Ramos (cell line): ENCODE measurements around the gene CABCOCO1.

ENCODE experiments used
- in situ Hi-C: fragments of 300-500 bp; cut with MboI; formaldehyde crosslinking; loops from one replicate; pipeline ENCODE4 v1.14.3; 2022; ENCODE audit warnings: low sequenced_read_pairs; ENCODE audit not compliant: unreplicated experiment

Gene CABCOCO1

GRCh38 chr10:61752111-61753011, 89.6 kb downstream of the CABCOCO1 start:
- in situ Hi-C loops = loop anchor here (25.0 kb wide), 2 partner anchors 285 to 485 kb away; no protein-coding TSS in a partner anchor

DNA sequence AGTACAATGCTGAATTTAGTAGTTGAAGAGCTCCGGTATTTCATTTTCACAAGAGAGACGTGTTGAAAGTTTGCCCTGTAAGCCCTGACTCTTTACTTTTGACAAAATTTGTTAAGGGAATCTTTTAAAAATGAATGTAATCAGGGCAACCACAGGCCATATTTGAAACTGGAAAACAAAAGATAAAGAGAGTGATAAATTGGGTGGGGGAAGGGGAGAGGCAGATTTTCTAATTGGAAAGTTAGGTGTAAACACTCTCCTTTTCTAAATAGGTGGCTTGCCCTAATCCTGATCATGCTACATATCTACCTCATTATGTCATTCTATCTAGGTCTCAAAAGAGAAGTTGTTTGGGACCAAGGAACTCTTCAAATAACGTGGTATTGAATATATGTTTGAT, 90.7 kb downstream of the CABCOCO1 start:
- in situ Hi-C loops = loop anchor here (25.0 kb wide), 2 partner anchors 284 to 484 kb away; no protein-coding TSS in a partner anchor

DNA sequence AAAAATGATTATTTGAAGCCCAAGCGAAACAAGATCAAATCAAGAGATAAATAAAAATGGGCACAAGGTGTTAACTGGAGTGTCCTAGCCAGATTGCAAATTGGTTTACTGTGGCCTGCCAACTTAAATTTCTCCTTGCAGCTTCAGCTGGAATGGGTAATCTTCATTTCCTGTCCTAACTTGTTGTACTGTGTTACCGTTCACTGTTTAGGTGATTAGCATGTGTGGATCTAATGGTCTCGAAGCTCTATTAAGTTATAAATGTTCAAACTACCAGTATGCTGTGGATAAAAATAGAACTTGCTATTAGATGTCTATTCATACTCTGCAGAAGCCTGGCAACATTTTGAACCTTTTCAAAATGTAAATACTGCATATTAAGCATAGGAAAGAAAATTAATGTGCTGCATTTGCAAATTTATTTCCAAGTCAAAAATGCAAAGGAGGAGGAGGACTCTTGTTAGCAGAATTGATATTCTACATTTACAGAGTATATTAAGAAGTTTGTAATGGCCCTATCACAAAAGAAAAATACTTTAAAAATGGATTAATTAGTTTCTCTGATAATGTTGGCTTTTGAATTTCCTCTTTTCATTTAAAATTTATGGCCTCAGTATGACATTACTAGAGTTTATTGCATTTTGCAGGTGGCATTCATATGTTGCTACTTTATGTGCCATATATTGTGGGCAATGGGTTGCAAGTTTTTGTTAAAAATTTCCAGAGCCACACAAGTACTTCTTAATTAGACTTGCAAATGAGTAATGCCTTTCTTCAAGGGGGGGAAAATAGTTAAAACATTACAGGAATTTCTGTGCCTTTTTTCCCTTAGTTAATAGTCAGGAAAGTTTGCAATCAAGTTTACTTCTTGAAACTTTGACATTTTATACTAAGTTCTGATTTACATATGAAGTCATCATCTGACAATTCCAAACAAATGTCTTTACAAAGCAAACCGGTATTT, 92.1 kb downstream of the CABCOCO1 start:
- in situ Hi-C loops = loop anchor here (25.0 kb wide), 2 partner anchors 282 to 482 kb away; no protein-coding TSS in a partner anchor

DNA sequence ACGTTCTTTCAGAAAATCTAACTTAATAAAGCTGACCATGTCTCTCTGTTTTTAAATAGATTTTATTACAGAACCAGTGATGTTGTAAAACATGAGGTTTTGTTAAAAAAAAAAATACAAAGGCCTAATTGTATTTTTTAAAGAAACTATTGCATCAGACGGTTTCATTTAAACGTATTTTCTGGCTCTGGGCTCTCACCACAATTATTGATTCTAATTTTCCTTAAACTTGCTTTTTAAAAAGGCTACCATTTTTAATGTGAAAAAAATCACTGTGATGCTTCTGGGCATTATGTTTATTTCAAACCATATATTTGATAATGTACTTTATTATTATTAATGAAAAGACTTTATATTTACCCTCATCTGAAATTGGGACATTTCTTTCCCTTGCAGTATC, 94.3 kb downstream of the CABCOCO1 start:
- in situ Hi-C loops = loop anchor here (25.0 kb wide), 2 partner anchors 280 to 480 kb away; no protein-coding TSS in a partner anchor

GRCh38 chr10:61757525-61758397, 95.0 kb downstream of the CABCOCO1 start:
- in situ Hi-C loops = loop anchor here (25.0 kb wide), 2 partner anchors 280 to 480 kb away; no protein-coding TSS in a partner anchor

DNA sequence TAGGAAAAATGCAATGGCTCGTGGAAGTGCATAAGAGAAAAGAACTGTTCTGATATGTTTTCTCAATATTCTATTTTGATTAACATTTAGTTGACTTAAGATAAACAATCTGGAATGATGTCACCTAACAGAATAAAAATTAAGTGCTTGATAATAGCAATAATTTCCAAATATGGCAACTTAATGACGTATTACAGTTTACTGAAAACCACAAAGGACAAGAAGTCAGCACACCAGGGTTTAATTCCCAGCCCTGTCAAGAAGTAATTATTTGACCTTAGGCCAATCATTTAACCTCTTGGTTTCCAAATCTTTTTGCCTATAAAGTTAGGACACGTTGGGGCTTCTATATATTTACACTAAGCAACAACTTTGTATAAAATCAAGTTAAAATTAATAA, 95.7 kb downstream of the CABCOCO1 start:
- in situ Hi-C loops = loop anchor here (25.0 kb wide), 2 partner anchors 279 to 479 kb away; no protein-coding TSS in a partner anchor

GRCh38 chr10:61759751-61760150, 97.0 kb downstream of the CABCOCO1 start:
- in situ Hi-C loops = loop anchor here (25.0 kb wide), 2 partner anchors 278 to 478 kb away; no protein-coding TSS in a partner anchor

GRCh38 chr10:61760943-61761824, 98.5 kb downstream of the CABCOCO1 start:
- in situ Hi-C loops = loop anchor here (25.0 kb wide), 2 partner anchors 276 to 476 kb away; no protein-coding TSS in a partner anchor

DNA sequence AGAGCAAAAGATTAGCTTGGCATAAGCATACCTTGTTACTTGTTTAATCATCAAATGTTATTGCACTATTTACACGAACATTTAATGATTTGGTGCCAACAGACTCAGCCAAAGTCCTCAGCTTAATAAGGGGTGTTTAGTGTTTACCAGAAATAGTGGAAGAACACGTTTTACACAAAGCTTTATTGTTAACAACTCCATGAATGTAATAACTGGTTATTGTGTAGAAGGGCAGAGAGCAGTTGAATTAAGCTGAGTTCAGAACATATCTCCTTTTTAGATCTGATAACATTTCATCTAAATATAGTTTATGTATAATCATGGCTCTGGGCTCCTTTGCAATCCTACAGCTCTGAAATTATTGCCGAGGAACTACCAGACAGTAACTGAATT, 99.1 kb downstream of the CABCOCO1 start:
- in situ Hi-C loops = loop anchor here (25.0 kb wide), 2 partner anchors 275 to 475 kb away; no protein-coding TSS in a partner anchor

DNA sequence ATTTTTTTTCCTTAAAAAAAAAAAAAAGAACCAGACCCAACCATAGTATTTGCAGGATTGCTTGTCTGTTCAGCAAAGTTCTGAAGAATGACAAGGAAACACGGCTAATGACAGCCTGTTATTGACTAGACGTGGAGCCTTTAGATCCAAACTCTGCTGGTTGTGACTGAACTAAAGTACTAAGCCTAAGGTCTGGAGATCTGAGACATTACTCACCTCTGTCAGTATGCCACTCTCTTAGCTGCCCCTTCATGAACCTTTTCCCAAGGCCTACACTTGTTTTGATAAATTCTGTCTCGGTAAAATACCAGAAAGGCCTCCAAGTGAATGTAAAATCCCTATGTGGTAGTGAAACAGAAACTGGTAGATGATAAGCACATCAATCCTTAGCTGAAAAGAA, 101.0 kb downstream of the CABCOCO1 start:
- in situ Hi-C loops = loop anchor here (25.0 kb wide), 2 partner anchors 274 to 474 kb away; no protein-coding TSS in a partner anchor

DNA sequence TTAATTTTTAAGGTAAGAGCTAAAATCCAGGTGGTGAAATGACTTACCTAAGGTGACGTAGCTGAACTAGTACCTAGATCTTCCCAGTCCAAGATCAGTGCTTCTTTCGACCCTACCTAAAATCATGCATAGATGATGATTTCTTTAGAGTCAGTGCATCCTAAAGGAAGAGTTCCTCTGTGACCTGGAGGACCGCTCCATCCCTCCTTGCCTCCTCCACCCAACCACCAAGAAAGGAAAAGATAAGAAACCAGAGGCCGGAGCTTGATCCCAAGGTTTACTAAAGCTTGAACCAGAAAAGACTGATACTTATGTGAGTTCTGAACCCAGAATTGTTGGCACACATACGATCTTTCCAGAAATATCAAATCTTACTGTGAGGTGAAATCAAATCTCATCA, 101.8 kb downstream of the CABCOCO1 start:
- in situ Hi-C loops = loop anchor here (25.0 kb wide), 2 partner anchors 273 to 473 kb away; no protein-coding TSS in a partner anchor

- in situ Hi-C loops = loop anchor here (25.0 kb wide), 2 partner anchors 272 to 472 kb away; no protein-coding TSS in a partner anchor
Measured at GRCh38 chr10:61765176-61766087, 102.7 kb downstream of the CABCOCO1 start.

DNA sequence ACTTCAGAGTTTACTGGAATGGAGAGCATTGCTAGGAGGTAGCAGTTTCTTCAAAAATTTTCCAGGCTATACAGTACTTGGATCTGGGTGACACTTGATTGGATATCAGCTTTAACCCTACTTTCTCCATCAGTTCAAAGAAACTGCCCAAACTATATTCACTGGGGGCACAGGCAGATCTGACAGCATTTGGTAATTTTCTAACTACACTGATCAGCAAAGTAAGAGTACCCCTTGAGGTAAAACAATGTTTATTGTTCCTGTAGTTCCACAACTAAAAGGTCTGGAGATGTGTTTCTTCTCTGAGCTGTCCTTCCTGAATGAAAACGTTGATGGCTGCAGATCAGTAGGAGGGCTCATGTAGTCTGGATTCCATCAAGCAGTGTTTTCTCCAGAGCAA, 104.2 kb downstream of the CABCOCO1 start:
- in situ Hi-C loops = loop anchor here (25.0 kb wide), 2 partner anchors 270 to 470 kb away; no protein-coding TSS in a partner anchor

DNA sequence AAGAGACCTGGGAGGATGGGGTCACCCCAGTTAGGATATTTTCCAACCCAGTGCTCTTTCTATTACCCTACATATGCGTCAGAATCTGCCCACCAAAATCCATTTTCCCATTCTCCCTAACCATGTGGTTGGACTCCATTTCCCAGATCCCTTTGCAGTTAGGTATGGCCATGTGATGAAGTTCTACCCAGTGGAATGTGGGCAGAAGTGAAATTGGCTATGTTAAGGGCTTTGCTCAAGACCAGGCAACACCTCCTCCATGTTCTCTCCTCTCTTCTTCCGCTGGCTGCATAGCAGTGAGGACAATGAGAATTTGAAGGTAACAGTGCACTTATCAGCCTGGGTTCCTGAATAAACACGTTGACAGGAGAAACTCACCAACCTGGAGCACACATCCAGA, 111.3 kb downstream of the CABCOCO1 start:
- in situ Hi-C loops = loop anchor here (25.0 kb wide), 2 partner anchors 263 to 463 kb away; no protein-coding TSS in a partner anchor

- in situ Hi-C loops = no loop called here
Measured at GRCh38 chr10:61775111-61775510, 112.4 kb downstream of the CABCOCO1 start.

DNA sequence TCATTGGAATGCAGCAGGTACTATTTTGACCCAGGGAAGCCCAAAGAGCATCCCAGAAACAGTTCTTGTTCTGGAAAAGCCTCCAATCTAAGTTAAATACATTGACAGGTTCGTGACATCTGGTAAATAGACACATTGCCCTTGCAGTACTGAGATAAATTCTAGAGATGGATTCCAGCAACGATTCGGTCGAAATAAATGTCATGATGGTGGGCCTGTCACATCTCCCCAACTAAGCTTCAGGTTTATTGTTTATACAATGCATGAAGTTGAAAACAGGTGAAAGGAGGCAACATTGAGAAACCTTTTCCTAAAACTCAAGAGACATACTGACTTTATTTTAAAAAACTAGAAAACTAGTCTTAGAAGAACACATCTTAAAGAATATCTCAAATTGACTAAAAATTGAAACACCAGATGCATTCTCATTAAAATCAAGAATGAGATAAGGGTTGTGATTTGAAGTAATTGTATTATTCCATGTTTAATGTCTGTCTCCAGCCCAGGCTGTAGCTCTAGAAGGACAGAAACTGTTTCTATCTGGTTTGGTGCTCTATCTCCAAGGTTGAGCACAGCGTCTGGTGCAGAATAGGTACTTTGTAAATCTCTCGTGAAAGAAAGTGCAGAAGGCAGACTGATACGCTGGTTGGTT, 114.0 kb downstream of the CABCOCO1 start:
- in situ Hi-C loops = no loop called here
